Fibroblast of pulmonary artery (primary cell): ENCODE measurements around the gene PRKCE.
"Not testable (repeated sequence)": the region's sequence is repeated elsewhere in the genome, so short reads cannot be mapped to it uniquely, and the experiment has no call there.

Source experiments
- DNase-seq: peaks from one replicate; pipeline ENCODE4 v3.0.0-alpha.2; 2010; ENCODE audit warnings: low read depth
- H3K4me3 ChIP-seq: replicated peaks from 2 replicates; pipeline ENCODE4 v1.5.1; 2011; ENCODE audit warnings: low read depth, mild to moderate bottlenecking, control low read depth, low read length, moderate library complexity
- CTCF ChIP-seq: IDR thresholded peaks from 2 replicates; pipeline ENCODE4 v1.5.1; 2011; ENCODE audit warnings: mild to moderate bottlenecking, control low read depth, low read length, inconsistent platforms; ENCODE audit errors: missing control alignments

Gene PRKCE

GRCh38 chr2:45713136-45713535 lies 61.7 kb downstream of the PRKCE start:
- H3K4me3 ChIP-seq = no peak overlapping the region
- DNase-seq = no peak
- no peak for TF ChIP-seq CTCF

- H3K4me3 ChIP-seq = no peak overlapping the region
- TF ChIP-seq CTCF = no peak
- no peak for DNase-seq
These were observed 62.1 kb downstream of the PRKCE start for GRCh38 chr2:45713591-45713990.

DNA sequence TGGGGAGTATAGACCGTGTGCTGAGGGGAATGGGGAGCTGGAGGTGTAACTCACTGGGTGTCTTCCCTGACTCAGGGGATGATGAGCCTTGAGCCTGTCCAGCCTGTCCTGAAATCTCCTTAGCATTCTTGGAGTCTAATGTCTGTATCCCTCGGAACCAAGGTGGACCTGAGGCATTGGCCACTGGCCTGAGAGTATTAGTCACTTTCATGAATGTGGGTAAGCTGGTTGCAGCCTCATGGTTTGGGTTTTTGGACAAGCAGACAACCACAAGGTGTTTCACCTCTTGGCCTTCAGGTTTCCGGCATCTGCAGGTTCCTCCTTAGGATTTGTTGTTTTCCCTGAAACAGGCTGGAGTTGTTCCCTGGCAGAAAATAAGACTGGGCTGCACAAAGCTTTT lies 63.2 kb downstream of the PRKCE start:
- no peak for TF ChIP-seq CTCF
- DNase-seq = no peak

DNA sequence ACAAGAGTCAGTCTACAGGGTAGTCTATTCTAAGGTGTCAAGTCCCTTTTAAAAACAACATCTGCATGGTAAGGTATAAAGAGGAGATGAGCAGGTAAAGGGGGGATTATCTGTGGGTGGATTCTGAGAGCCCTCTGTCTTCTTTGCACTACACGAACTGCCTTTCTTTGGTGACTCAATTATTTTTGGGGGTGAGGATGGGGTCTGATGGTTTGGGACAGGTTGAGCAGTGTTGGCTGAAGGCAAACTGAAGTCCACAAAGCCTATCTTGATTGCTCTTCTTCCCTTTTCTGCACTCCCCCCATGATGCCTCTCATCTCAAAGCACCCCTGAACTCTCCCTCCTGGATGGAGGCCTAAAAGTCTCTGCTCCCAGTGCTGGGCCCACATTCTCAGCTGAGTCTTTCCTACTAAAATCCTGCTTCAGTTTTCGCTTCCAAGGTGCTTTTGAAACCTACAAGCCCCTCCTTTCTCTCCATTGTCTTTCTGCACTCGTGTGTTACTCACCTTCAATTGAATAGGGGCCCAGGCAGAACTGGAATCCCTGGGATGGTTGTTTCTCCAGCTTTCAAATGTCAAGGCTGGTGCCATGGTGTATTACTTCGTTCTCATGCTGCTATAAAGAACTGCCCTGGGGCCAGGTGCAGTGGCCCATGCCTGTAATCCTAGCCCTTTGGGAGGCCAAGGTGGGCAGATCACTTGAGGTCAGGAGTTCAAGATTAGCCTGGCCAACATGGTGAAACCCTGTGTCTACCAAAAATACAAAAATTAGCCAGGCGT lies 64.3 kb downstream of the PRKCE start:
- no peak overlapping the region for H3K4me3 ChIP-seq
- DNase-seq = no peak

More for the DNA sequence above, 63.2 kb downstream of the PRKCE start:
- no peak overlapping the region for H3K4me3 ChIP-seq

GRCh38 chr2:45716432-45716831 lies 65.0 kb downstream of the PRKCE start:
- not testable (repeated sequence) for DNase-seq, H3K4me3 ChIP-seq

More for the DNA sequence above, 64.3 kb downstream of the PRKCE start:
- no peak for TF ChIP-seq CTCF

GRCh38 chr2:45716915-45717314 lies 65.4 kb downstream of the PRKCE start:
- TF ChIP-seq CTCF = no peak
- H3K4me3 ChIP-seq = no peak overlapping the region
- no peak for DNase-seq

DNA sequence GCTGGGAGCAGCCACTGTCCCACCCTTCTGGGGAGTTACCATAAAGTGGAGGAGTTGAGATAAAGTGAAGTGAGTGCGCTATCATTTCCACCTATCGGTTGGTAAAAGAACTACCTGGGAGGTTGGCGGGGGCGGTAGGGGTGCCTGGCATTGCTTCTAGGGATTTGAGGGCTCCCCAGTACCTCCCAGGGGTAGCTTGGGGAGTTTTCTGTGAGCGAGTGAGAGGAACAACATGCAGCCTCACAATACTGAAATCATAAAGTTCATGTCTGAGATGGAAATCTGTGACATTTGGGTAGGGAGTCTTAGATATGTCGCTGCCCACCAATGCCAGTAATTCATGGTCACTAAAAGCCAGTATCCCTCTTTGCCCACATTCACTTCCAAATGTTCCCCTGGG lies 68.7 kb downstream of the PRKCE start:
- no peak for TF ChIP-seq CTCF
- no peak overlapping the region for H3K4me3 ChIP-seq
- no peak for DNase-seq
